Neural cell (in vitro differentiated cells): Measurements from ENCODE around the gene FIGLA. TPM values are rescaled to one million over a fixed set of nuclear protein-coding genes. Genes with fewer than 3 reads are reported as not detected.

Experiments
- H2AFZ ChIP-seq: fragments of 200-600, 300-800 bp; sonication (generic), shearing (Covaris generic); 2 replicates; pipeline ENCODE4 v1.6.0; 2014; ENCODE audit warnings: low read depth, mild to moderate bottlenecking, antibody characterized with exemption, low read length, moderate library complexity
- H3F3A ChIP-seq: fragments of 200-600 bp; shearing (Covaris generic); 2 replicates; pipeline ENCODE4 v1.6.1; 2016; ENCODE audit warnings: mild to moderate bottlenecking, moderate library complexity, mixed read lengths, antibody characterized with exemption, low read length; ENCODE audit not compliant: insufficient read depth, poor library complexity, severe bottlenecking
- H3K27ac ChIP-seq: fragments of 200-600, 300-800 bp; sonication (generic), shearing (Covaris generic); 2 replicates; pipeline ENCODE4 v1.5.1; 2014; ENCODE audit warnings: mild to moderate bottlenecking, low read length, moderate library complexity
- H3K27me3 ChIP-seq: fragments of 300-800, 200-600 bp; sonication (generic), shearing (Covaris generic); 2 replicates; pipeline ENCODE4 v1.6.0; 2014; ENCODE audit warnings: mild to moderate bottlenecking, low read depth, low read length, moderate library complexity; ENCODE audit not compliant: insufficient read depth
- H3K36me3 ChIP-seq: fragments of 300-800, 200-600 bp; sonication (generic), shearing (Covaris generic); 2 replicates; pipeline ENCODE4 v1.5.1; 2014; ENCODE audit warnings: mild to moderate bottlenecking, antibody characterized with exemption, low read length, moderate library complexity; ENCODE audit not compliant: insufficient read depth
- H3K4me2 ChIP-seq: fragments of 300-800, 200-600 bp; sonication (generic), shearing (Covaris generic); 2 replicates; pipeline ENCODE4 v1.6.0; 2014; ENCODE audit warnings: mild to moderate bottlenecking, low read length
- H3K4me3 ChIP-seq: fragments of 300-800, 200-600 bp; sonication (generic), shearing (Covaris generic); 2 replicates; pipeline ENCODE4 v1.5.1; 2014; ENCODE audit warnings: mild to moderate bottlenecking, low read length, moderate library complexity
- H3K79me2 ChIP-seq: fragments of 200-600 bp; shearing (Covaris generic); replicated peaks from 2 replicates; pipeline ENCODE4 v1.6.0; 2014; ENCODE audit warnings: mild to moderate bottlenecking, low read length, moderate library complexity; ENCODE audit not compliant: insufficient read depth
- H3K9ac ChIP-seq: fragments of 300-800, 200-600 bp; sonication (generic), shearing (Covaris generic); 2 replicates; pipeline ENCODE4 v1.6.1; 2016; ENCODE audit warnings: mild to moderate bottlenecking, low read length, mixed read lengths
- H3K9me2 ChIP-seq: fragments of 200-600 bp; shearing (Covaris generic); 2 replicates; pipeline ENCODE4 v1.6.1; 2016; ENCODE audit warnings: mild to moderate bottlenecking, low read length, mixed read lengths; ENCODE audit not compliant: insufficient read depth
- H3K9me3 ChIP-seq: fragments of 200-600, 300-800 bp; sonication (generic), shearing (Covaris generic); 2 replicates; pipeline ENCODE4 v1.6.1; 2016; ENCODE audit warnings: mild to moderate bottlenecking, mixed run types, low read length, moderate library complexity, mixed read lengths
- H4K20me1 ChIP-seq: fragments of 200-600 bp; shearing (Covaris generic); 2 replicates; pipeline ENCODE4 v1.6.1; 2016; ENCODE audit warnings: mild to moderate bottlenecking, mixed run types; ENCODE audit not compliant: insufficient read depth
- CTCF ChIP-seq: fragments of 450-650 bp; IDR thresholded peaks from 2 replicates; pipeline ENCODE4 v1.5.1; 2014; ENCODE audit warnings: antibody characterized with exemption, mild to moderate bottlenecking, moderate library complexity; ENCODE audit not compliant: poor library complexity, severe bottlenecking
- EP300 ChIP-seq: fragments of 450-650 bp; conservative IDR thresholded peaks from 2 replicates; pipeline ENCODE4 v1.6.1; 2014; ENCODE audit warnings: antibody characterized with exemption, mild to moderate bottlenecking, moderate library complexity; ENCODE audit not compliant: poor library complexity, severe bottlenecking
- EZH2 ChIP-seq: fragments of 200-600, 300-800 bp; shearing (Covaris generic), sonication (generic); IDR thresholded peaks from 2 replicates; pipeline ENCODE4 v1.6.1; 2014; ENCODE audit warnings: antibody characterized with exemption, low read length, borderline replicate concordance, mild to moderate bottlenecking; ENCODE audit not compliant: insufficient read depth, poor library complexity, severe bottlenecking
- MXI1 ChIP-seq: fragments of 450-650 bp; conservative IDR thresholded peaks from 2 replicates; pipeline ENCODE4 v1.6.1; 2014; ENCODE audit warnings: antibody characterized with exemption, mild to moderate bottlenecking; ENCODE audit not compliant: poor library complexity, severe bottlenecking
- POLR2AphosphoS5 ChIP-seq: IDR thresholded peaks from 2 replicates; pipeline ENCODE4 v1.6.1; 2012
- RAD21 ChIP-seq: fragments of 450-650 bp; conservative IDR thresholded peaks from 2 replicates; pipeline ENCODE4 v1.6.1; 2014; ENCODE audit warnings: antibody characterized with exemption, mild to moderate bottlenecking, moderate library complexity
- REST ChIP-seq: IDR thresholded peaks from 2 replicates; pipeline ENCODE4 v1.6.1; 2012; ENCODE audit warnings: borderline replicate concordance
- SMC3 ChIP-seq: fragments of 450-650 bp; conservative IDR thresholded peaks from 2 replicates; pipeline ENCODE4 v1.6.1; 2014; ENCODE audit warnings: antibody characterized with exemption, mild to moderate bottlenecking, moderate library complexity; ENCODE audit not compliant: poor library complexity
- TAF1 ChIP-seq: IDR thresholded peaks from 2 replicates; pipeline ENCODE4 v1.6.1; 2012; ENCODE audit warnings: low read depth
- polyA plus RNA-seq: library from polyadenylated mRNA; depleted of rRNA; stranded (reverse); fragments of >200 nt; gene quantifications from 2 replicates; pipeline ENCODE4 v1.2.3, GENCODE V29; 2014

FIGLA gene
- polyA plus RNA-seq, 1 donor from 2014 or later = not detected

GRCh38 chr2:70751881-70752280 lies 38.6 kb downstream of the FIGLA start:
- Histone ChIP-seq H3K9me2 (no peaks in the 10 kb centered on the region), H2AFZ (no peak overlapping the region), H3F3A (no peaks in the 10 kb centered on the region), H3K27me3 (no peaks in the 10 kb centered on the region), H3K79me2 (peaks cover 75% of the 10 kb centered on the region), H3K27ac (no peak overlapping the region), H3K36me3 (no peaks in the 10 kb centered on the region), H3K9ac (no peak overlapping the region), H3K9me3 (no peaks in the 10 kb centered on the region), H3K4me2 (no peak overlapping the region), H3K4me3 (no peak overlapping the region), H4K20me1 (no peaks in the 10 kb centered on the region)
- TF ChIP-seq EZH2 (no peak), TAF1 (no peak), CTCF (no peak), MXI1 (no peak), SMC3 (no peak), REST (no peak), RAD21 (no peak), POLR2AphosphoS5 (no peak), EP300 (no peak)

- no peak overlapping the region for H3K27ac ChIP-seq
- no peaks in the 10 kb centered on the region for H3F3A ChIP-seq
- TF ChIP-seq CTCF (no peak), EZH2 (no peak), MXI1 (no peak), RAD21 (no peak), TAF1 (no peak), SMC3 (no peak), EP300 (no peak), POLR2AphosphoS5 (no peak), REST (no peak)
- H3K9ac ChIP-seq = no peak overlapping the region
- H3K36me3 ChIP-seq = no peaks in the 10 kb centered on the region
- peaks cover 61% of the 10 kb centered on the region for H3K79me2 ChIP-seq
- no peaks in the 10 kb centered on the region for H4K20me1 ChIP-seq
- H3K9me2 ChIP-seq = no peaks in the 10 kb centered on the region
- no peak overlapping the region for H3K4me3 ChIP-seq
- no peak overlapping the region for H2AFZ ChIP-seq
- no peaks in the 10 kb centered on the region for H3K9me3 ChIP-seq
- H3K27me3 ChIP-seq = no peaks in the 10 kb centered on the region
- no peak overlapping the region for H3K4me2 ChIP-seq
These were observed 40.1 kb downstream of the FIGLA start for GRCh38 chr2:70750320-70750719.
